BLaER1 treated with 17β-estradiol and CSF1 and Interleukin-3, amounts not matched to agents 10 nM and 100 nM (cell line): Measurements from ENCODE around the gene RGS6.

Source experiments
- H3K27ac ChIP-seq, 11 experiments: shearing (Covaris generic); formaldehyde crosslinking; 2 replicates each; pipeline ENCODE4 v1.8.1; 2022
- H3K27me3 ChIP-seq, 11 experiments: shearing (Covaris generic); formaldehyde crosslinking; 2 replicates each; pipeline ENCODE4 v1.8.1; 2022
- H3K36me3 ChIP-seq, 11 experiments: shearing (Covaris generic); formaldehyde crosslinking; 2 replicates each; pipeline ENCODE4 v1.8.1; 2022
- H3K4me1 ChIP-seq, 10 experiments: shearing (Covaris generic); formaldehyde crosslinking; 2 replicates each; pipeline ENCODE4 v1.8.1; 2022
- H3K4me2 ChIP-seq, 11 experiments: shearing (Covaris generic); formaldehyde crosslinking; 2 replicates each; pipeline ENCODE4 v1.8.1; 2022
- H3K4me3 ChIP-seq, 10 experiments: shearing (Covaris generic); formaldehyde crosslinking; 2 replicates each; pipeline ENCODE4 v1.8.1; 2022
- H3K9ac ChIP-seq, 11 experiments: shearing (Covaris generic); formaldehyde crosslinking; 2 replicates each; pipeline ENCODE4 v1.8.1; 2022
- H3K9me3 ChIP-seq, 11 experiments: shearing (Covaris generic); formaldehyde crosslinking; replicated peaks in 1 of 11; 2 replicates each; pipeline ENCODE4 v1.8.1; 2022
- H4K20me1 ChIP-seq, 11 experiments: shearing (Covaris generic); formaldehyde crosslinking; 2 replicates each; pipeline ENCODE4 v1.8.1; 2022
- Cebpa-rat ChIP-seq, 11 experiments: shearing (Covaris generic); IDR thresholded peaks; 2 replicates each; pipeline ENCODE4 v1.8.1; 2022

Gene RGS6

GRCh38 chr14:72523424-72524294 lies 591.4 kb downstream of the RGS6 start:
- no peak for TF ChIP-seq Cebpa-rat (IDR thresholded peaks at IDR 0.05)
- H3K27me3 ChIP-seq: no peaks in the 10 kb centered on the region
- H4K20me1 ChIP-seq: 0 out of 22 replicates have a peak, but pooled peaks cover 0 to 3% (median 0%) of the 10 kb centered on the region in 11 experiments
- no peak overlapping the region for H3K4me3 ChIP-seq
- peaks cover 32 to 84% (median 50%) of the 10 kb centered on the region in 10 experiments for H3K4me1 ChIP-seq
- peak overlapping the region; percentile 23 to 87 (median 59) for H3K4me2 ChIP-seq
- H3K9ac ChIP-seq: no peak overlapping the region
- H3K27ac ChIP-seq: no peak overlapping the region
- H3K9me3 ChIP-seq: peaks cover 10 to 26% (median 19%) of the 10 kb centered on the region in 11 experiments; a peak in 17 of 22 replicates
- no peaks in the 10 kb centered on the region for H3K36me3 ChIP-seq

DNA sequence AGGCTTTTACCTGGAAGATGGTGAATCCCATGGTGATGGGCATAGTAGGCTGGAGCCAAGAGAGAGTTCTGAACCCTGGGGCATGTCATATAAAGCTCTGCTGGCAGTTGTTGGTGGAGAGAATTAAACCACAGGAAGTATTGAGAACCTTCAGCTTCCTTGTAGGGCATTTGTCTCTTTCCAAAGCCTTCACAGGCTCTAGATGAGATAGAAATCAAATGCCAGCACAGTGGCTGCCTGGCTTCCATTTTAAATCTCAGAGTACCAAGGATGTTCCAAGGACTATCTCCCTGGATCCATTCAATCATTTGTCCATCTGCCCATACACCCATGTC lies 592.0 kb downstream of the RGS6 start:
- no peak for TF ChIP-seq Cebpa-rat (IDR thresholded peaks at IDR 0.05)
- H3K27ac ChIP-seq: no peak overlapping the region
- H3K9me3 ChIP-seq: peaks cover 10 to 26% (median 19%) of the 10 kb centered on the region in 11 experiments; a peak in 17 of 22 replicates
- H3K4me1 ChIP-seq: peaks cover 32 to 84% (median 50%) of the 10 kb centered on the region in 10 experiments
- H3K27me3 ChIP-seq: no peaks in the 10 kb centered on the region
- H3K4me2 ChIP-seq: peak overlapping the region; percentile 23 to 87 (median 59)
- no peak overlapping the region for H3K9ac ChIP-seq
- H4K20me1 ChIP-seq: no peaks in the 10 kb centered on the region
- no peaks in the 10 kb centered on the region for H3K36me3 ChIP-seq
- no peak overlapping the region for H3K4me3 ChIP-seq

DNA sequence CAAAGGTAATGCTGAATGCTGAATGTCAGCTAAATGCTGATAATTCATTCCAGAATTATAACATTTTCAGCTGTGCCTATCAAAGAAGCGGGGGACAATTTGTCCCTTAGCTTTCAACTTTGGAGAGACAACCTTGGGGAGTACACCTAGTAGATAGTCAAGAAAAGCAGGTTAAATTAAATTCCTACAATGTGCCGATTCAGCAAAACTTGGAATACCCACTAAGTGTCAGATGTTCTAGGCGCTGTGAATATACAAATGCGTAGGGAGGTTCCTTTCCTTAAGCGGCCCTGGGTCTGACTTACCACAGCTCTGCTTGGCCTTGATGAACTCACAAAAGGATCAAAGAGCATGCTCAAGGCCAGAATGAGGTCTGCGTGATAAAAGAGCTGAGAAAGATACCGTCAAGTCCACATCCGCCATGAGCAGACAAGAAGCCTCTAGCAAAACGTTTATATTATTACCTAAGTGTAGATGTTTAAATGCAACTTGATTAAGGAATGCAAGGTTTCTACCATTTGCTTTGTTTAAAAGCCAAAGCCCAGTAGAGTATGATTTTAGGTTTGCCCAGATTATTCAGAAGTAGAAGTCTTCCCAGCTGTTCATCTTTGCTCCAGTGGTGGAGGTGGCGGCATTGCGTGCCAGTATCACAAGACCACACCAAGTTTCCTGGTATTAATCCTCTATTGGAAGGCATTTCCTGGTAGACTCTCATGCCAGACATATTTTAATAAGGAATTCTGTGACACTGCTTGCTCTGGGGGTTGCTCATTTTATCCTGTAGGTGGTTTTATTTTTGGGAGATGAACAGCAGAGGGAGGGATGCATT lies 593.1 kb downstream of the RGS6 start:
- peaks cover 5 to 20% (median 14%) of the 10 kb centered on the region in 11 experiments; a peak in 17 of 22 replicates for H3K9me3 ChIP-seq
- H3K36me3 ChIP-seq: no peaks in the 10 kb centered on the region
- H3K4me2 ChIP-seq: peak overlapping the region in 8 of 11 experiments; percentile 10 to 87 (median 56); a peak in 10 of 22 replicates
- no peak overlapping the region for H3K4me3 ChIP-seq
- no peak overlapping the region for H3K9ac ChIP-seq
- H3K27ac ChIP-seq: peak overlapping the region in 2 of 11 experiments; percentile 13 to 22; a peak in 2 of 22 replicates
- TF ChIP-seq Cebpa-rat (IDR thresholded peaks at IDR 0.05): no peak
- H3K27me3 ChIP-seq: no peaks in the 10 kb centered on the region
- peaks cover 28 to 85% (median 46%) of the 10 kb centered on the region in 10 experiments for H3K4me1 ChIP-seq
- H4K20me1 ChIP-seq: no peaks in the 10 kb centered on the region

DNA sequence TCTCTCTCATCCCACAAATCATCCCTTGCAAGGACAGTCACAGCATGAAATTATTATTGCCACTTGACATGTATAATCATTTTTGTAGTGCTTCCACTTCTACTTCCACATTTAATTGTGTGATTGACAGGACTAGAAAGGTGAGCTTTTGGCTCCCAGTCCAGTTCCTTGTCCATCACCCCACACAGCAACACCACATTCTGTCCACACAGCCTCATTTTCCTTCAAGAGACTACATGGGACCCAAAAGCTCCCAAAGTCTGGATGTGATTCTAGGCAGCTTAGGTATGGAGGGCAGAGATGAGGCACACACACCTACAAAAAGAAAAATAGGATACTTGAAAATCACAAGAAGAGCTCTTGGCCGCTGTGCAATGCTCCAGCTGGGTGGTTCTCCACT lies 595.4 kb downstream of the RGS6 start:
- H3K27ac ChIP-seq: peak overlapping the region in 3 of 11 experiments; percentile 11 to 26 (median 22); a peak in 3 of 22 replicates
- H3K36me3 ChIP-seq: peaks cover 0 to 2% (median 0%) of the 10 kb centered on the region in 11 experiments; a peak in 1 of 22 replicates
- H3K4me3 ChIP-seq: no peak overlapping the region
- H4K20me1 ChIP-seq: no peaks in the 10 kb centered on the region
- H3K9ac ChIP-seq: no peak overlapping the region
- H3K4me1 ChIP-seq: peaks cover 28 to 77% (median 46%) of the 10 kb centered on the region in 10 experiments
- H3K27me3 ChIP-seq: no peaks in the 10 kb centered on the region
- no peak for TF ChIP-seq Cebpa-rat (IDR thresholded peaks at IDR 0.05)
- peak overlapping the region in 6 of 11 experiments; percentile 66 to 90 (median 80); a peak in 12 of 22 replicates for H3K4me2 ChIP-seq
- peaks cover 7 to 23% (median 14%) of the 10 kb centered on the region in 11 experiments for H3K9me3 ChIP-seq

DNA sequence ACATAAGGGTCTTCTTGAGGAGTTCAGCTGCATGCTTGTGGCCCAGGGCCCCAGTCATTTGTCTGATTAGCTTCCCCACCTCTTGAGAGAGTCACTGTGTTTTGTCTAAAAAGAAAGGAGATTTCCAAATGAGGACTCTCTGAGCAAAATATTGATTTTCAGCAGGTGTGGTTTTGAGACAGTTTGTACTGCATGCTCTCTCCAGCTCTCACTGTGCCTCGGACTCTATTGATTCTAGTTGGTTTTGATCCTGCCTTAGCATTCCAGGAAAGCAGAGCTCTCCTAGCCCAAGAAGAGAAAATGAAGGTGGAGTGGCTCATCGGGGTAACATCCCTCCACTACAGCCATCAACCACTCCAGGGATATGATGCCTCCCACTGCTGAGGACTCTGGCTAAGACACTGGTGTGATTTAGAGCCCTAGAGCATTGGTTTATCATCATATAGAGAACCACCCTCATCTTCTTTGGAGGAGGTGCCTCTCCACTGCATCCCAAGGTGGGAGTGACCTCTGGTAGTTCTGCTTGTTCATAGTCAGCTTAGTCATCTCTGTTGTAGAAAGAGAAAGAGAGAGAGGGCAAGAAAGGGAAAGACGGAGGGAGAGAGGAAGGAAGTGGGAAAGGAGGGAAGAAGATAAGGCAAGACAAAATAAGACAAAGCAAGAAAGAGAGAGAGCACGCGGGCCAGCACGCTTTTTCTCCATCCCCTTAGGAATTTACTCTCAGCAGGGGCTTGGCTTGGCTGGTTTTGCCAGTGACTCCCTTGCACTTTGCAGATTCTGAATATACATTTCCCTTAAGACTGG lies 596.0 kb downstream of the RGS6 start:
- peaks cover 0 to 8% (median 0%) of the 10 kb centered on the region in 11 experiments; a peak in 2 of 22 replicates for H3K36me3 ChIP-seq
- peaks cover 28 to 71% (median 44%) of the 10 kb centered on the region in 10 experiments for H3K4me1 ChIP-seq
- peak overlapping the region in 5 of 11 experiments; percentile 8 to 32 (median 26); a peak in 6 of 22 replicates for H3K27ac ChIP-seq
- H3K27me3 ChIP-seq: no peaks in the 10 kb centered on the region
- H4K20me1 ChIP-seq: no peaks in the 10 kb centered on the region
- H3K9me3 ChIP-seq: peaks cover 14 to 30% (median 21%) of the 10 kb centered on the region in 11 experiments
- H3K4me2 ChIP-seq: peak overlapping the region; percentile 53 to 90 (median 70)
- 0 out of 20 replicates have a peak overlapping the region, but pooled peaks of 2 of the 10 experiments have one; percentile 2 to 9 for H3K4me3 ChIP-seq
- no peak for TF ChIP-seq Cebpa-rat (IDR thresholded peaks at IDR 0.05)
- no peak overlapping the region for H3K9ac ChIP-seq

GRCh38 chr14:72528863-72529175 lies 596.6 kb downstream of the RGS6 start:
- H3K27ac ChIP-seq: peak overlapping the region in 4 of 11 experiments; percentile 7 to 32 (median 20); a peak in 5 of 22 replicates
- no peaks in the 10 kb centered on the region for H4K20me1 ChIP-seq
- H3K9me3 ChIP-seq: peaks cover 19 to 35% (median 26%) of the 10 kb centered on the region in 11 experiments
- no peaks in the 10 kb centered on the region for H3K27me3 ChIP-seq
- H3K9ac ChIP-seq: no peak overlapping the region
- H3K4me3 ChIP-seq: 0 out of 20 replicates have a peak overlapping the region, but pooled peaks of 2 of the 10 experiments have one; percentile 2 to 9
- H3K4me1 ChIP-seq: peaks cover 22 to 65% (median 39%) of the 10 kb centered on the region in 10 experiments
- H3K36me3 ChIP-seq: peaks cover 0 to 8% (median 0%) of the 10 kb centered on the region in 11 experiments; a peak in 2 of 22 replicates
- TF ChIP-seq Cebpa-rat (IDR thresholded peaks at IDR 0.05): no peak
- peak overlapping the region; percentile 53 to 90 (median 70) for H3K4me2 ChIP-seq

DNA sequence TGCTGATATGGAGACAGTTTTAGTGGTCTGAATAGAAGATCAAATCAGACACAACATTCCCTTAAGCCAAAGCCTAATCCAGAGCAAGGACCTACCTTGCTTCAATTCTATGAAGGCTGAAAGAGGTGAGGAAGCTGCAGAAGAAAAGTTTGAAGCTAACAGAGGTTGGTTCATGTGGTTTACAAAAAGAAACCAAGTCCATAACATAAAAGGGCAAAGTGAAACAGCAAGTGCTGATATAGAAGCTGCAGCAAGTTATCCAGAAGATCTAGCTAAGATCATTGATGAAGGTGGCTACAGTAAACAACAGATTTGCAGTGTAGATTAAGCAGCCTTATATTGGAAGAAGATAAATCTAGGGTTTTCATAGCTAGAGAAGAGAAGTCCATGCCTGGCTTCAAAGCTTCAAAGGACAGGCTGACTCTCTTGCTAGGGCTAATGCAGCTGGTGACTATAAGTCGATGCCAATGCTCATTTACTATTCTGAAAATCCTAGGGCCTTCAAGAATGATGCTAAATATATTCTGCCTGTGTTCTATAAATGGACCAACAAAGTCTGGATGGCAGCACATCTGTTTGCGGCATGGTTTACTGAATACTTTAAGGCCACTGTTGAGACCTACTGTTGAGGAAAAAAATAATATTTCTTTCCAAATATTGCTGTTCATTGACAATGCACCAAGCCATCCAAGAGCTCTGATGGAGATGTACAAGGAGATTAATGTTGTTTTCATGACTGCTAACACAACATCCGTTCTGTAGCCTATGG lies 600.6 kb downstream of the RGS6 start:
- Histone ChIP-seq H3K9ac (no peak overlapping the region), H3K27ac (no peak overlapping the region), H3K27me3 (no peaks in the 10 kb centered on the region), H4K20me1 (no peaks in the 10 kb centered on the region), H3K4me1 (peaks cover 37 to 60% (median 44%) of the 10 kb centered on the region in 10 experiments), H3K9me3 (peaks cover 22 to 46% (median 38%) of the 10 kb centered on the region in 11 experiments), H3K36me3 (peaks cover 0 to 8% (median 0%) of the 10 kb centered on the region in 11 experiments; a peak in 2 of 22 replicates), H3K4me2 (no peak overlapping the region), H3K4me3 (no peak overlapping the region)
- no peak for TF ChIP-seq Cebpa-rat (IDR thresholded peaks at IDR 0.05)
